Cardiac muscle cell (in vitro differentiated cells and primary cell): ENCODE data around the gene SPRR3. TPM values are rescaled to one million over a fixed set of nuclear protein-coding genes. Genes with fewer than 3 reads are reported as not detected.

Experiments used
- DNase-seq, 2 donors: peaks; one replicate each; pipeline versions ENCODE4 v3.0.0 to v3.0.0-alpha.2; 2010 to 2017; ENCODE audit warnings: low read depth in 1 of 2, low spot score in 1 of 2
- H3K27ac ChIP-seq: fragments of 200-600 bp; sonication (generic); 2 replicates; pipeline ENCODE4 v1.5.1; 2016
- H3K27me3 ChIP-seq: fragments of 200-600 bp; sonication (generic); 2 replicates; pipeline ENCODE4 v1.6.0; 2016; ENCODE audit warnings: control low read depth
- H3K36me3 ChIP-seq: fragments of 200-600 bp; sonication (generic); 2 replicates; pipeline ENCODE4 v1.5.1; 2016; ENCODE audit warnings: control low read depth
- H3K4me1 ChIP-seq: fragments of 200-600 bp; sonication (generic); 2 replicates; pipeline ENCODE4 v1.8.1; 2017; ENCODE audit warnings: low read depth, mild to moderate bottlenecking, mixed run types
- H3K4me3 ChIP-seq: fragments of 200-600 bp; sonication (generic); 2 replicates; pipeline ENCODE4 v1.5.1; 2016; ENCODE audit warnings: mild to moderate bottlenecking
- H3K9me3 ChIP-seq: fragments of 200-600 bp; sonication (generic); 2 replicates; pipeline ENCODE4 v1.5.1; 2017; ENCODE audit warnings: low read depth, mild to moderate bottlenecking, control low read depth
- CTCF ChIP-seq: IDR thresholded peaks from 2 replicates; pipeline ENCODE4 v1.5.1; 2012; ENCODE audit warnings: low read depth, mild to moderate bottlenecking, low read length
- polyA plus RNA-seq: library from polyadenylated mRNA; unstranded; fragments of >200 nt; fragmentation: Nextera tagmentation; extraction: Ambion mirVana; gene quantifications from 2 replicates; pipeline ENCODE4 v1.2.1, GENCODE V29; 2016
- total RNA-seq: library from RNA; depleted of rRNA; stranded (reverse); fragments of >200 nt; gene quantifications from 2 replicates; pipeline ENCODE4 v1.2.3, GENCODE V29; 2016

SPRR3 gene
- total and polyA plus RNA-seq, 2 experiments from 2014 or later = not detected

- no peak overlapping the region for H3K27ac ChIP-seq
- no peak for TF ChIP-seq CTCF
- H3K4me1 ChIP-seq = no peaks in the 10 kb centered on the region
- H3K36me3 ChIP-seq = no peaks in the 10 kb centered on the region
- no peaks in the 10 kb centered on the region for H3K27me3 ChIP-seq
- DNase-seq = no peak
- no peaks in the 10 kb centered on the region for H3K9me3 ChIP-seq
- no peak overlapping the region for H3K4me3 ChIP-seq
Observed at GRCh38 chr1:152972196-152972886, 29.2 kb upstream of the SPRR3 start.

GRCh38 chr1:152976688-152977087, 24.9 kb upstream of the SPRR3 start:
- H3K4me3 ChIP-seq = no peak overlapping the region
- H3K4me1 ChIP-seq = no peaks in the 10 kb centered on the region
- no peak for TF ChIP-seq CTCF
- H3K9me3 ChIP-seq = no peaks in the 10 kb centered on the region
- no peak for DNase-seq
- no peaks in the 10 kb centered on the region for H3K27me3 ChIP-seq
- H3K36me3 ChIP-seq = no peaks in the 10 kb centered on the region
- H3K27ac ChIP-seq = no peak overlapping the region

- H3K27me3 ChIP-seq = no peaks in the 10 kb centered on the region
- H3K9me3 ChIP-seq = no peaks in the 10 kb centered on the region
- no peaks in the 10 kb centered on the region for H3K36me3 ChIP-seq
- DNase-seq = no peak
- H3K4me3 ChIP-seq = no peak overlapping the region
- TF ChIP-seq CTCF = no peak
- no peaks in the 10 kb centered on the region for H3K4me1 ChIP-seq
- H3K27ac ChIP-seq = no peak overlapping the region
Observed at GRCh38 chr1:152977614-152978013, 23.9 kb upstream of the SPRR3 start.

GRCh38 chr1:152980676-152981075, 20.9 kb upstream of the SPRR3 start:
- TF ChIP-seq CTCF = no peak
- DNase-seq = no peak
- Histone ChIP-seq H3K9me3 (no peaks in the 10 kb centered on the region), H3K36me3 (no peaks in the 10 kb centered on the region), H3K27me3 (no peaks in the 10 kb centered on the region), H3K27ac (no peak overlapping the region), H3K4me3 (no peak overlapping the region), H3K4me1 (no peaks in the 10 kb centered on the region)

- DNase-seq = no peak
- no peaks in the 10 kb centered on the region for H3K27me3 ChIP-seq
Observed at GRCh38 chr1:152981146-152981871, 20.2 kb upstream of the SPRR3 start.

More at GRCh38 chr1:152981146-152981871, 20.2 kb upstream of the SPRR3 start:
- H3K4me3 ChIP-seq = no peak overlapping the region
- no peak overlapping the region for H3K27ac ChIP-seq
- no peak for TF ChIP-seq CTCF
- no peaks in the 10 kb centered on the region for H3K9me3 ChIP-seq
- H3K36me3 ChIP-seq = no peaks in the 10 kb centered on the region
- H3K4me1 ChIP-seq = no peaks in the 10 kb centered on the region
